Large intestine (tissue), 3 donors: Measurements from ENCODE around the gene DISC1. TPM values are rescaled to one million over a fixed set of nuclear protein-coding genes. Genes with fewer than 3 reads are reported as not detected.
"Not testable (repeated sequence)": the region's sequence is repeated elsewhere in the genome, so short reads cannot be mapped to it uniquely, and the experiment has no call there.

Source experiments
- DNase-seq, 2 donors: peaks; one replicate each; pipeline versions ENCODE4 v3.0.0 to v3.0.0-alpha.2; 2013
- H3K27ac ChIP-seq: one replicate; pipeline ENCODE4 v1.5.1; 2013; ENCODE audit warnings: low read length
- H3K27me3 ChIP-seq: 2 replicates; pipeline ENCODE4 v1.6.1; 2013; ENCODE audit warnings: low read length; ENCODE audit not compliant: control insufficient read depth, insufficient read depth
- H3K36me3 ChIP-seq: 2 replicates; pipeline ENCODE4 v1.6.1; 2013; ENCODE audit warnings: low read length; ENCODE audit not compliant: control insufficient read depth, insufficient read depth
- H3K4me1 ChIP-seq: one replicate; pipeline ENCODE4 v1.6.1; 2013; ENCODE audit warnings: low read length; ENCODE audit not compliant: control insufficient read depth, insufficient read depth
- H3K4me3 ChIP-seq: one replicate; pipeline ENCODE4 v1.5.1; 2013; ENCODE audit warnings: low read length
- H3K9me3 ChIP-seq: one replicate; pipeline ENCODE4 v1.6.1; 2013; ENCODE audit warnings: mild to moderate bottlenecking, low read depth, low read length, moderate library complexity; ENCODE audit not compliant: control insufficient read depth
- WGBS: methylation state at CpG from one replicate; pipeline ENCODE4 v1.1.5; 2013; ENCODE audit warnings: low lambda C conversion rate; ENCODE audit not compliant: insufficient coverage; 5-methylcytosine and 5-hydroxymethylcytosine counted together
- polyA plus RNA-seq: library from polyadenylated mRNA; unstranded; fragments of 120-200 nt; gene quantifications from one replicate; pipeline ENCODE4 v1.2.1, GENCODE V29; 2013

The DISC1 gene
- polyA plus RNA-seq, 1 donor, result 2.4 TPM

GRCh38 chr1:231593264-231593663, 33.3 kb upstream of the DISC1 start:
- not testable (repeated sequence) for H3K27me3 ChIP-seq, H3K4me3 ChIP-seq, H3K27ac ChIP-seq, DNase-seq, H3K4me1 ChIP-seq, H3K36me3 ChIP-seq, H3K9me3 ChIP-seq
- no CpG with 5 or more reads among the region's 1 CpG for WGBS

GRCh38 chr1:231594123-231594522, 32.5 kb upstream of the DISC1 start:
- Histone ChIP-seq H3K9me3 (no peaks in the 10 kb centered on the region), H3K4me1 (no peaks in the 10 kb centered on the region), H3K4me3 (no peak overlapping the region), H3K27me3 (no peaks in the 10 kb centered on the region), H3K27ac (no peak overlapping the region), H3K36me3 (no peaks in the 10 kb centered on the region)
- WGBS, result 40% methylated on average over 1 of the region's 2 CpGs
- DNase-seq, result no peak

DNA sequence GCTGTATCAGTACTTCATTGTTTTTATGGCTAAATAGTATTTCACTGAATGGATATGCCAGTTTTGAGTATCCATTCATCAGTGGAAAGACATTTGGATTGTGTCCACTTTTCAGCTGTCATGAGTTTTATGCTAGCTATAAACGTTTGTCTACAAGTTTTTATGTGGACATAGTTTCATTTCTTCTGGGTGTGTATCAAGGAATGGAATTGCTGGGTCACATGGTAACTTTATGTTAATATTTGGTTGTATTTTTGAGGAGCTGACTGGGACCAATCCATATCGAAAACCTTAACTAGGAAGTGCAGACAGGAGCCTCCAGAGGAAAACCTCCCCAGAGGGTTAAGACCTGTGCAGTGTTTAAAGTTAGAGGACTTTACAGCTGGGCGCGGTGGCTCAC, 31.8 kb upstream of the DISC1 start:
- WGBS, result no CpG with 5 or more reads among the region's 4 CpGs
- H3K4me3 ChIP-seq, result no peak overlapping the region
- H3K27ac ChIP-seq, result no peak overlapping the region
- H3K4me1 ChIP-seq, result no peaks in the 10 kb centered on the region
- no peaks in the 10 kb centered on the region for H3K9me3 ChIP-seq
- no peaks in the 10 kb centered on the region for H3K36me3 ChIP-seq
- no peak for DNase-seq
- H3K27me3 ChIP-seq, result no peaks in the 10 kb centered on the region

DNA sequence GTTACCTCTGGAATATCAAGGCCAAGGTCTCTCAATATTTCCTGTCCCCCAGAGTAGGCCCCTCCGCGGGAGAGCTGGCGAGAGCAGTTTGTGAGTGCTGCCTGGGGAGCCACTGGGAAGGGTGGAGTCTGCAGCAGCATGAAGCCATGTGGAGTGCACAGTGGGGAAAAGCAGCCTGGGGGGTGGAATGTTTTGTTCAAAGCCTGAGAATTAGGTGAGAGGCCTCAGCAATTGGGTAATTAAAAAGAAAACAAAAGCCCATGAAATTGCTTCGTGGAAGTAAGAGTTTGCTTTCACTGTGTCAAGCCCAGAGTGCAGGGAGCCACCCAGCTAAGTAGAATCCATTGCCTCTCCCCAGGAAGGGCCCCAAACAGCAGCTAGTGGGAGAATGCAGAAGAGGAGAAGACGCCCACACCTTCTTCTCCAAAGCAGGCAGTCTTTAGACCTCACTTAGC, 30.2 kb upstream of the DISC1 start:
- H3K27me3 ChIP-seq, result no peaks in the 10 kb centered on the region
- no CpG with 5 or more reads among the region's 5 CpGs for WGBS

DNA sequence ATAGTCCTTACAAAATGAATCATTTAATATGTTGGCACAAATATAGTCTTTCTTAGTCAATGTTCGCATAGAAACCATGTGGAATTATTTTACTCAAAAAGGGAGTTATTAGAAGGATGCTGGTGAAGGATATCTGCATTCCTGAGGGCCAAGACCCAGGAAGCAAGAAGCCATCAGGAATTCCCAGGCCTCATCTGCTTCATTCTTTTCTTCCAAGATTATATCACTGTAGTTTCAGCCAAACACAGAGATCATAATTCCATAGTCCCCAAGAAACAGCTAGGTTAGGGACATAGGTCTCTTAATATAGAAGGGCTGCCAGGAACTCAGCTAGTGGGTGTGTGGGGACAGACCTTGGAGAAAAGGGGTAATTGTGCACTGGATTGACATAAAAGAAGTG, 28.6 kb upstream of the DISC1 start:
- WGBS, result 100% methylated on average over 1 of the region's 1 CpG
- no peaks in the 10 kb centered on the region for H3K27me3 ChIP-seq

More for the DNA sequence above, 30.2 kb upstream of the DISC1 start:
- no peaks in the 10 kb centered on the region for H3K4me1 ChIP-seq
- H3K4me3 ChIP-seq, result no peak overlapping the region
- no peaks in the 10 kb centered on the region for H3K9me3 ChIP-seq
- H3K27ac ChIP-seq, result no peak overlapping the region
- no peak for DNase-seq
- H3K36me3 ChIP-seq, result no peaks in the 10 kb centered on the region

DNA sequence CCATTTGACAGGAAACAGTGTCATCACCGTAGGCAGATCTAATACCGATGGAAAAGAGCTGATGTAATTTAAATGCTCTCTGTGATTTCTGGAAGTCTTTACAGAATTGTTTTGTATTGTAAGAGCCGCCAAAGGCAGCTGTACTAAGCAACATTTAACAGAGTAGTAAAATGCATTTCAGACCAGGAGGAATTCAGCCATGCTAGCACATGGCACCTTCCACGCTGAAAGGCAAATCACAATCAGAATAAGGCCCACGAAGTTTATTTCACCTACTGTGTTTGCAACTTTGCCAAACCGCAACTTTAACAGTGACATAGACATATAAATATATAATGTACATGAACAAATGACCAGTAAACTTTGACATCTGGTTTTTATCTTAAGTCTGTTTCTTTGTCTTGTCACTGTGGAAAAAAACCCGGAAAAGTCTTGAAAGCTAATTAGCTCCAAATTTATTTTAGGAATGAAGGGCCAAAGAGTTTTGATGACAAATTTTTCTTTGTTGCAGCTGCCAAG, 26.1 kb upstream of the DISC1 start:
- 88% methylated on average over 2 of the region's 7 CpGs for WGBS
- DNase-seq, result peak in 1 of 2 donors; percentile 13
- Histone ChIP-seq H3K4me1 (no peaks in the 10 kb centered on the region), H3K4me3 (no peak overlapping the region), H3K27me3 (no peaks in the 10 kb centered on the region), H3K36me3 (no peaks in the 10 kb centered on the region), H3K9me3 (no peaks in the 10 kb centered on the region), H3K27ac (no peak overlapping the region)

More for the DNA sequence above, 28.6 kb upstream of the DISC1 start:
- no peak for DNase-seq
- Histone ChIP-seq H3K4me3 (no peak overlapping the region), H3K4me1 (no peaks in the 10 kb centered on the region), H3K9me3 (no peaks in the 10 kb centered on the region), H3K36me3 (no peaks in the 10 kb centered on the region), H3K27ac (no peak overlapping the region)

GRCh38 chr1:231601824-231602672, 24.5 kb upstream of the DISC1 start:
- no peak for DNase-seq
- H3K36me3 ChIP-seq, result no peaks in the 10 kb centered on the region
- no peaks in the 10 kb centered on the region for H3K27me3 ChIP-seq
- WGBS, result no CpG with 5 or more reads among the region's 5 CpGs
- no peak overlapping the region for H3K27ac ChIP-seq
- H3K9me3 ChIP-seq, result no peaks in the 10 kb centered on the region
- no peak overlapping the region for H3K4me3 ChIP-seq
- no peaks in the 10 kb centered on the region for H3K4me1 ChIP-seq

DNA sequence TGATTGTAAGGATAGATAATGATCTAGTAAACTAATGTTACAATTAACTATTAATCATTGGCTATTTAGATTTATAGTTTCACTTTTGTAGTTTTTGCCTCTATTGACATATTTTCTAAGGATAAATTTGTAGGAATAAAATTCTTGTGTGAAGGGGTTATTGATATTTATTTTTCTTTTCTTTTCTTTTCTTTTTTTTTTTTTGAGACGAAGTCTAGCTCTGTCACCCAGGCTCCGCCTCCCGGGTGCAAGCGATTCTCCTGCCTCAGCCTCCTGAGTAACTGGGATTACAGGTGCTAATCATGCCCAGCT, 24.0 kb upstream of the DISC1 start:
- no peaks in the 10 kb centered on the region for H3K36me3 ChIP-seq
- H3K4me1 ChIP-seq, result no peaks in the 10 kb centered on the region
- no CpG with 5 or more reads among the region's 4 CpGs for WGBS
- H3K27me3 ChIP-seq, result no peaks in the 10 kb centered on the region
- no peak overlapping the region for H3K4me3 ChIP-seq
- no peaks in the 10 kb centered on the region for H3K9me3 ChIP-seq
- no peak overlapping the region for H3K27ac ChIP-seq
- no peak for DNase-seq

- DNase-seq, result peak in 1 of 2 donors; percentile 68
- no peaks in the 10 kb centered on the region for H3K36me3 ChIP-seq
- no peaks in the 10 kb centered on the region for H3K27me3 ChIP-seq
- H3K27ac ChIP-seq, result no peak overlapping the region
- no peaks in the 10 kb centered on the region for H3K4me1 ChIP-seq
- no peaks in the 10 kb centered on the region for H3K9me3 ChIP-seq
- 0% methylated on average over 1 of the region's 8 CpGs for WGBS
- peak overlapping the region; percentile 36 for H3K4me3 ChIP-seq
These were observed 22.9 kb upstream of the DISC1 start for GRCh38 chr1:231603598-231604275.

DNA sequence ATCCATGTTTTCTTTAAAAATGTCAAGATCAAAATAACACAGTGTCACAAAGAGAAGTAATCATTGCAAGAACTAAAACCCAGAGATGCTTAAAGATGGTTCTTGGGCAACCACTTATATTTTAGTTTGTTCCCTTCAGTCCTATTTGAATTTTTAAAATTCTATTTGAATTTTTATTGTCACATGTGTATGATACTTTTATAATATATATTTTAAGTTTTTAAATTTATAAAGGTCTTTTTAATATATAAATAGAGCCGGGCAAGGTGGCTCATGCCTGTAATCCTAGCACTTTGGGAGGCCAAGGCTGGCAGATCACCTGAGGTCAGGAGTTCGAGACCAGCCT, 22.3 kb upstream of the DISC1 start:
- Histone ChIP-seq H3K9me3 (no peaks in the 10 kb centered on the region), H3K27ac (no peak overlapping the region), H3K27me3 (no peaks in the 10 kb centered on the region), H3K4me3 (no peak overlapping the region), H3K4me1 (no peaks in the 10 kb centered on the region), H3K36me3 (no peaks in the 10 kb centered on the region)
- no CpG with 5 or more reads among the region's 2 CpGs for WGBS
- DNase-seq, result no peak
